Measurements from ENCODE around the gene FASTKD2.

DNA sequence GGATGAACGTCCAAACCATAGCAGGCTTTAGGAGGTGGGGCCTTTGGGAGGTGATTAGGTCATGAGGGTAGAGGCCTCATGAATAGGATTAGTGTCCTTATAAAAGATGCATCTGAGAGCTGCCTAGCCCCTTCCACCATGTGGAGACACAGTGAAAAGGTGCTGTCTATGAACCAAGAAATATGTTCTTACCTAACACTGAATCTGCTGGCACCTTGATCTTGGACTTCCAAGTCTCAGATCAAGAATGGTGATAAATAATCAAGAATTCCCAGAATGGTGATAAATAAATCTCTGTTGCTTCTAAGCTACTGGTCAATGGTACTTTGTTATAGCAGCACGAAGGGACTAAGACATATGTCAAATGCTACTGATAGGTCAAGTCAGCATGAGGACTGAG lies 32.1 kb upstream of the FASTKD2 start:
- TF ChIP-seq POLR2A (IDR thresholded peaks at IDR 0.05), result no peak
- TF ChIP-seq, protein P1, sequence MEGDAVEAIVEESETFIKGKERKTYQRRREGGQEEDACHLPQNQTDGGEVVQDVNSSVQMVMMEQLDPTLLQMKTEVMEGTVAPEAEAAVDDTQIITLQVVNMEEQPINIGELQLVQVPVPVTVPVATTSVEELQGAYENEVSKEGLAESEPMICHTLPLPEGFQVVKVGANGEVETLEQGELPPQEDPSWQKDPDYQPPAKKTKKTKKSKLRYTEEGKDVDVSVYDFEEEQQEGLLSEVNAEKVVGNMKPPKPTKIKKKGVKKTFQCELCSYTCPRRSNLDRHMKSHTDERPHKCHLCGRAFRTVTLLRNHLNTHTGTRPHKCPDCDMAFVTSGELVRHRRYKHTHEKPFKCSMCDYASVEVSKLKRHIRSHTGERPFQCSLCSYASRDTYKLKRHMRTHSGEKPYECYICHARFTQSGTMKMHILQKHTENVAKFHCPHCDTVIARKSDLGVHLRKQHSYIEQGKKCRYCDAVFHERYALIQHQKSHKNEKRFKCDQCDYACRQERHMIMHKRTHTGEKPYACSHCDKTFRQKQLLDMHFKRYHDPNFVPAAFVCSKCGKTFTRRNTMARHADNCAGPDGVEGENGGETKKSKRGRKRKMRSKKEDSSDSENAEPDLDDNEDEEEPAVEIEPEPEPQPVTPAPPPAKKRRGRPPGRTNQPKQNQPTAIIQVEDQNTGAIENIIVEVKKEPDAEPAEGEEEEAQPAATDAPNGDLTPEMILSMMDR (IDR thresholded peaks at IDR 0.05), result no peak

All from testis (tissue), 2 donors.